GM19455 (cell line): ENCODE results near the gene GRIK1.

Source experiments
- ATAC-seq: cut with Tn5 transposase; IDR thresholded peaks from one replicate; pipeline ENCODE4 v1.9.1; 2021; ENCODE audit not compliant: unreplicated experiment

GRIK1 gene

DNA sequence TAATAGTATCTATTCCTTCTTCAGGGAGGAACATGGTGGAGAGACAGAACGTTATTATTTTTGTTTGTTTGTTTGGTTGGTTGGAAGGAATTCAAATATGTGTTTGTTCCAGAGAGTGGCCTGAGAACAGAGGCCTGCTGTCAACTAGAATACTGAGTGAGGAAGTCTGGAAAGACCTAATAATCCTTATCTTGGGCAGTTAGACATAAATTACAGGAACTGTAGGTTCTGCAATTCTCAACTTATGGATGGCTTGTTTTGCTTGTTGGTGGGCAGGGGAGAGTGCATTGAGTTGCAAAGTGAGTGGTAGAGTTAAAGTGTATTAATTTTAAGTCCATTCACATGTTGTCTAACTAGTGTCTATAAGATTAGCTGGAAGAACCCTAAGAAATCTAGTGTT is 443.5 kb downstream of the GRIK1 start:
- ATAC-seq, result no peak

- no peak for ATAC-seq
Observed at GRCh38 chr21:29490016-29490415, 449.8 kb downstream of the GRIK1 start.

- ATAC-seq, result no peak
Observed at GRCh38 chr21:29487154-29487553, 452.6 kb downstream of the GRIK1 start.
